ENCODE measurements around the gene DBNDD2.

The DBNDD2 gene

DNA sequence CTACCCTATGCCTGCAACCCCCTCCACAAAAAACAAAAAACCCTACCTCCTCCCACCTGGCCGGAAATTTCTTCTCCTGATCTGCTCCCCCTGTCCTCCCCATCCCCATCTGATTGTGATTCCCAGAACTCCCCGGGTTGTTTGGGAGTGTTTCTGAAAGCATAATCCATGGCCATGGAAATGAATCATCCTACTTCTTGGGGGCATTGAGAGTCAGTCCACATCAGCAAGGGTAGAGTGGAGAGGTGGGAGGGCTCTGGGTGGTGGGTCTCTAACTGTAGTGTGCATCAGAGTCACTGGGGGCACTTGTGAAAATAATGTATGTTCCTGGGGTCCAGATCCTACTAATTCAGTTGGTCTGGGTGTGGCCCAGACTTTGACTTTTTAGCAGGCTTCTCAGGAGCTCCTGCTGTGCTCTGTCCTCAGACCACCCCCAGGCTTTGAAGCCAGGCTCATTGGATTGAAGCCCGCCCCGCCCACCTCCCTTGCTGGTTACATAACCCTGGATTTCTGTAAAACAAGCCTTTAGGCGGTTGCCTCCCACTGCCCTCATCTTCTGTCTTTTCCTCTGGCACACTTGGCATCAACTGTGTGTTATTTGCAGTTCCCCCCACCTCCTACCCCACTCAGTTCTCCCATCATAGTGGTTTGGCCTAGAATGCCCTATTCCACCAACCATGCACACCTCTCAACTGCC, 18.4 kb downstream of the DBNDD2 start:
- H3K4me1 ChIP-seq (ENCODE audit: control insufficient read depth, insufficient read depth, low read length) = no peaks in the 10 kb centered on the region
- ChIA-PET CTCF (interaction anchor here (0.8 to 1.8 kb wide), 3 partner anchors 10 to 53 kb away, joined by 3 to 8 read pairs (median 7); no protein-coding TSS in a partner anchor), POLR2A (interaction anchor here (1.3 kb wide), 1 partner anchor 11 kb away, joined by 3 read pairs; the partner anchor contains the start of gene PIGT)
- H3K9me3 ChIP-seq (ENCODE audit: control insufficient read depth, insufficient read depth, low read depth, low read length) = no peaks in the 10 kb centered on the region
- no peak overlapping the region for H3K4me3 ChIP-seq (ENCODE audit: low read depth, low read length)
- no peak overlapping the region for H3K27ac ChIP-seq (ENCODE audit: extremely low read depth, low read depth, low read length)
- peaks cover 11 to 46% of the 10 kb centered on the region in 2 experiments for H3K36me3 ChIP-seq (ENCODE audit: control insufficient read depth in 2 of 2, insufficient read depth in 1 of 2, low read length in 2 of 2)
- TF ChIP-seq, protein P1, sequence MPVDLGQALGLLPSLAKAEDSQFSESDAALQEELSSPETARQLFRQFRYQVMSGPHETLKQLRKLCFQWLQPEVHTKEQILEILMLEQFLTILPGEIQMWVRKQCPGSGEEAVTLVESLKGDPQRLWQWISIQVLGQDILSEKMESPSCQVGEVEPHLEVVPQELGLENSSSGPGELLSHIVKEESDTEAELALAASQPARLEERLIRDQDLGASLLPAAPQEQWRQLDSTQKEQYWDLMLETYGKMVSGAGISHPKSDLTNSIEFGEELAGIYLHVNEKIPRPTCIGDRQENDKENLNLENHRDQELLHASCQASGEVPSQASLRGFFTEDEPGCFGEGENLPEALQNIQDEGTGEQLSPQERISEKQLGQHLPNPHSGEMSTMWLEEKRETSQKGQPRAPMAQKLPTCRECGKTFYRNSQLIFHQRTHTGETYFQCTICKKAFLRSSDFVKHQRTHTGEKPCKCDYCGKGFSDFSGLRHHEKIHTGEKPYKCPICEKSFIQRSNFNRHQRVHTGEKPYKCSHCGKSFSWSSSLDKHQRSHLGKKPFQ (tag by site-specific recombination; IDR thresholded peaks at IDR 0.05) = no peak
- TF ChIP-seq ZNF843 (tag by site-specific recombination; IDR thresholded peaks at IDR 0.05) = no peak
- peak; percentile 73 for TF ChIP-seq KLF1 (tag by site-specific recombination; IDR thresholded peaks at IDR 0.05)
- no peak for TF ChIP-seq SP7 (tag by site-specific recombination; IDR thresholded peaks at IDR 0.05)
- TF ChIP-seq, protein P2, sequence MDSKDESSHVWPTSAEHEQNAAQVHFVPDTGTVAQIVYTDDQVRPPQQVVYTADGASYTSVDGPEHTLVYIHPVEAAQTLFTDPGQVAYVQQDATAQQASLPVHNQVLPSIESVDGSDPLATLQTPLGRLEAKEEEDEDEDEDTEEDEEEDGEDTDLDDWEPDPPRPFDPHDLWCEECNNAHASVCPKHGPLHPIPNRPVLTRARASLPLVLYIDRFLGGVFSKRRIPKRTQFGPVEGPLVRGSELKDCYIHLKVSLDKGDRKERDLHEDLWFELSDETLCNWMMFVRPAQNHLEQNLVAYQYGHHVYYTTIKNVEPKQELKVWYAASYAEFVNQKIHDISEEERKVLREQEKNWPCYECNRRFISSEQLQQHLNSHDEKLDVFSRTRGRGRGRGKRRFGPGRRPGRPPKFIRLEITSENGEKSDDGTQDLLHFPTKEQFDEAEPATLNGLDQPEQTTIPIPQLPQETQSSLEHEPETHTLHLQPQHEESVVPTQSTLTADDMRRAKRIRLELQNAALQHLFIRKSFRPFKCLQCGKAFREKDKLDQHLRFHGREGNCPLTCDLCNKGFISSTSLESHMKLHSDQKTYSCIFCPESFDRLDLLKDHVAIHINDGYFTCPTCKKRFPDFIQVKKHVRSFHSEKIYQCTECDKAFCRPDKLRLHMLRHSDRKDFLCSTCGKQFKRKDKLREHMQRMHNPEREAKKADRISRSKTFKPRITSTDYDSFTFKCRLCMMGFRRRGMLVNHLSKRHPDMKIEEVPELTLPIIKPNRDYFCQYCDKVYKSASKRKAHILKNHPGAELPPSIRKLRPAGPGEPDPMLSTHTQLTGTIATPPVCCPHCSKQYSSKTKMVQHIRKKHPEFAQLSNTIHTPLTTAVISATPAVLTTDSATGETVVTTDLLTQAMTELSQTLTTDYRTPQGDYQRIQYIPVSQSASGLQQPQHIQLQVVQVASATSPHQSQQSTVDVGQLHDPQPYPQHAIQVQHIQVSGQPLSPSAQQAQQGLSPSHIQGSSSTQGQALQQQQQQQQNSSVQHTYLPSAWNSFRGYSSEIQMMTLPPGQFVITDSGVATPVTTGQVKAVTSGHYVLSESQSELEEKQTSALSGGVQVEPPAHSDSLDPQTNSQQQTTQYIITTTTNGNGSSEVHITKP (tag by site-specific recombination; IDR thresholded peaks at IDR 0.05) = peak; percentile 42; the same call in 1 of the 2 replicates
- no peak for TF ChIP-seq ZNF501 (tag by site-specific recombination; IDR thresholded peaks at IDR 0.05)
- TF ChIP-seq KLF9 (tag by site-specific recombination; IDR thresholded peaks at IDR 0.05; ENCODE audit: low read depth) = no peak
- TF ChIP-seq ZNF747 (tag by site-specific recombination; IDR thresholded peaks at IDR 0.05) = no peak
- TF ChIP-seq RBAK (tag by site-specific recombination; IDR thresholded peaks at IDR 0.05) = no peak
- TF ChIP-seq ZFHX2 (tag by site-specific recombination; conservative IDR thresholded peaks at IDR 0.05) = peak; percentile 94
- TF ChIP-seq ZNF837 (tag by site-specific recombination; IDR thresholded peaks at IDR 0.05) = no peak
- peak; percentile 95 for TF ChIP-seq EGR2 (tag by site-specific recombination; IDR thresholded peaks at IDR 0.05; ENCODE audit: low read depth)
- no peak for TF ChIP-seq ZNF335 (tag by site-specific recombination; conservative IDR thresholded peaks at IDR 0.05)
- TF ChIP-seq, protein P3, sequence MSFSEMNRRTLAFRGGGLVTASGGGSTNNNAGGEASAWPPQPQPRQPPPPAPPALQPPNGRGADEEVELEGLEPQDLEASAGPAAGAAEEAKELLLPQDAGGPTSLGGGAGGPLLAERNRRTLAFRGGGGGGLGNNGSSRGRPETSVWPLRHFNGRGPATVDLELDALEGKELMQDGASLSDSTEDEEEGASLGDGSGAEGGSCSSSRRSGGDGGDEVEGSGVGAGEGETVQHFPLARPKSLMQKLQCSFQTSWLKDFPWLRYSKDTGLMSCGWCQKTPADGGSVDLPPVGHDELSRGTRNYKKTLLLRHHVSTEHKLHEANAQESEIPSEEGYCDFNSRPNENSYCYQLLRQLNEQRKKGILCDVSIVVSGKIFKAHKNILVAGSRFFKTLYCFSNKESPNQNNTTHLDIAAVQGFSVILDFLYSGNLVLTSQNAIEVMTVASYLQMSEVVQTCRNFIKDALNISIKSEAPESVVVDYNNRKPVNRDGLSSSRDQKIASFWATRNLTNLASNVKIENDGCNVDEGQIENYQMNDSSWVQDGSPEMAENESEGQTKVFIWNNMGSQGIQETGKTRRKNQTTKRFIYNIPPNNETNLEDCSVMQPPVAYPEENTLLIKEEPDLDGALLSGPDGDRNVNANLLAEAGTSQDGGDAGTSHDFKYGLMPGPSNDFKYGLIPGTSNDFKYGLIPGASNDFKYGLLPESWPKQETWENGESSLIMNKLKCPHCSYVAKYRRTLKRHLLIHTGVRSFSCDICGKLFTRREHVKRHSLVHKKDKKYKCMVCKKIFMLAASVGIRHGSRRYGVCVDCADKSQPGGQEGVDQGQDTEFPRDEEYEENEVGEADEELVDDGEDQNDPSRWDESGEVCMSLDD (tag by site-specific recombination; IDR thresholded peaks at IDR 0.05) = no peak
- TF ChIP-seq ZNF394 (tag by site-specific recombination; IDR thresholded peaks at IDR 0.05; ENCODE audit: borderline replicate concordance) = no peak
- TF ChIP-seq OVOL3 (tag by site-specific recombination; IDR thresholded peaks at IDR 0.05) = no peak
- no peak for TF ChIP-seq ZNF596 (tag by site-specific recombination; IDR thresholded peaks at IDR 0.05)
- TF ChIP-seq ZNF707 (tag by site-specific recombination; IDR thresholded peaks at IDR 0.05) = no peak
- no peak for TF ChIP-seq ZNF571 (tag by site-specific recombination; IDR thresholded peaks at IDR 0.05)
- TF ChIP-seq, protein P4, sequence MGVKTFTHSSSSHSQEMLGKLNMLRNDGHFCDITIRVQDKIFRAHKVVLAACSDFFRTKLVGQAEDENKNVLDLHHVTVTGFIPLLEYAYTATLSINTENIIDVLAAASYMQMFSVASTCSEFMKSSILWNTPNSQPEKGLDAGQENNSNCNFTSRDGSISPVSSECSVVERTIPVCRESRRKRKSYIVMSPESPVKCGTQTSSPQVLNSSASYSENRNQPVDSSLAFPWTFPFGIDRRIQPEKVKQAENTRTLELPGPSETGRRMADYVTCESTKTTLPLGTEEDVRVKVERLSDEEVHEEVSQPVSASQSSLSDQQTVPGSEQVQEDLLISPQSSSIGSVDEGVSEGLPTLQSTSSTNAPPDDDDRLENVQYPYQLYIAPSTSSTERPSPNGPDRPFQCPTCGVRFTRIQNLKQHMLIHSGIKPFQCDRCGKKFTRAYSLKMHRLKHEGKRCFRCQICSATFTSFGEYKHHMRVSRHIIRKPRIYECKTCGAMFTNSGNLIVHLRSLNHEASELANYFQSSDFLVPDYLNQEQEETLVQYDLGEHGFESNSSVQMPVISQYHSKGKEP (tag by site-specific recombination; IDR thresholded peaks at IDR 0.05) = no peak
- TF ChIP-seq TRIM28 (IDR thresholded peaks at IDR 0.05; ENCODE audit: borderline replicate concordance, low read length) = no peak
- TF ChIP-seq, protein P5, sequence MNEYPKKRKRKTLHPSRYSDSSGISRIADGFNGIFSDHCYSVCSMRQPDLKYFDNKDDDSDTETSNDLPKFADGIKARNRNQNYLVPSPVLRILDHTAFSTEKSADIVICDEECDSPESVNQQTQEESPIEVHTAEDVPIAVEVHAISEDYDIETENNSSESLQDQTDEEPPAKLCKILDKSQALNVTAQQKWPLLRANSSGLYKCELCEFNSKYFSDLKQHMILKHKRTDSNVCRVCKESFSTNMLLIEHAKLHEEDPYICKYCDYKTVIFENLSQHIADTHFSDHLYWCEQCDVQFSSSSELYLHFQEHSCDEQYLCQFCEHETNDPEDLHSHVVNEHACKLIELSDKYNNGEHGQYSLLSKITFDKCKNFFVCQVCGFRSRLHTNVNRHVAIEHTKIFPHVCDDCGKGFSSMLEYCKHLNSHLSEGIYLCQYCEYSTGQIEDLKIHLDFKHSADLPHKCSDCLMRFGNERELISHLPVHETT (tag by site-specific recombination; IDR thresholded peaks at IDR 0.05) = no peak
- no peak for TF ChIP-seq ZNF776 (tag by site-specific recombination; IDR thresholded peaks at IDR 0.05; ENCODE audit: borderline replicate concordance)

Measured in HEK293 (cell line).